GM21737 (cell line): Measurements from ENCODE around the gene PRICKLE2.

ENCODE experiments used
- ATAC-seq: cut with Tn5 transposase; IDR thresholded peaks from one replicate; pipeline ENCODE4 v1.9.1; 2021; ENCODE audit warnings: mild to moderate bottlenecking, moderate library complexity; ENCODE audit not compliant: unreplicated experiment

PRICKLE2 gene

GRCh38 chr3:64161481-64161952, 63.7 kb downstream of the PRICKLE2 start:
- ATAC-seq, result no peak

GRCh38 chr3:64160000-64160695, 65.1 kb downstream of the PRICKLE2 start:
- ATAC-seq, result no peak

- ATAC-seq, result no peak
Observed at GRCh38 chr3:64158334-64158733, 66.9 kb downstream of the PRICKLE2 start.

GRCh38 chr3:64157150-64158035, 67.9 kb downstream of the PRICKLE2 start:
- no peak for ATAC-seq

- no peak for ATAC-seq
Observed at GRCh38 chr3:64155328-64155727, 69.9 kb downstream of the PRICKLE2 start.

GRCh38 chr3:64152676-64153466, 72.4 kb downstream of the PRICKLE2 start:
- ATAC-seq, result no peak

GRCh38 chr3:64152086-64152485, 73.2 kb downstream of the PRICKLE2 start:
- ATAC-seq, result no peak

GRCh38 chr3:64151342-64151871, 73.9 kb downstream of the PRICKLE2 start:
- ATAC-seq, result no peak

- ATAC-seq, result no peak
Observed at GRCh38 chr3:64150623-64151207, 74.6 kb downstream of the PRICKLE2 start.

GRCh38 chr3:64149886-64150285, 75.4 kb downstream of the PRICKLE2 start:
- no peak for ATAC-seq

- no peak for ATAC-seq
Observed at GRCh38 chr3:64148955-64149653, 76.2 kb downstream of the PRICKLE2 start.

GRCh38 chr3:64147211-64147610, 78.1 kb downstream of the PRICKLE2 start:
- ATAC-seq, result no peak

- ATAC-seq, result no peak
Observed at GRCh38 chr3:64145438-64145837, 79.8 kb downstream of the PRICKLE2 start.

GRCh38 chr3:64144241-64144900, 80.9 kb downstream of the PRICKLE2 start:
- no peak for ATAC-seq

- ATAC-seq, result no peak
Observed at GRCh38 chr3:64143409-64144130, 81.7 kb downstream of the PRICKLE2 start.

- no peak for ATAC-seq
Observed at GRCh38 chr3:64141476-64141875, 83.8 kb downstream of the PRICKLE2 start.

GRCh38 chr3:64140651-64141050, 84.6 kb downstream of the PRICKLE2 start:
- no peak for ATAC-seq

- ATAC-seq, result no peak
Observed at GRCh38 chr3:64138656-64139375, 86.5 kb downstream of the PRICKLE2 start.
